Mucosa of descending colon (tissue), 3 donors: ENCODE results near the gene SSH2. TPM values are rescaled to one million over a fixed set of nuclear protein-coding genes. Genes with fewer than 3 reads are reported as not detected.
"Not testable (repeated sequence)": the region's sequence is repeated elsewhere in the genome, so short reads cannot be mapped to it uniquely, and the experiment has no call there.

Experiments
- ATAC-seq: fragments of 200-7000 bp; cut with Tn5 transposase; one replicate; pipeline ENCODE4 v1.9.1; 2020; ENCODE audit warnings: mild to moderate bottlenecking, moderate library complexity
- DNase-seq, 3 donors: peaks; one replicate each; pipeline ENCODE4 v3.0.0-alpha.2; 2020
- H3K36me3 ChIP-seq: fragments of 200-600 bp; one replicate; pipeline ENCODE4 v1.8.0; 2021; ENCODE audit warnings: low read depth, mild to moderate bottlenecking
- H3K4me1 ChIP-seq: fragments of 200-600 bp; one replicate; pipeline ENCODE4 v1.8.0; 2021; ENCODE audit warnings: low read depth, mild to moderate bottlenecking
- H3K4me3 ChIP-seq: fragments of 200-600 bp; one replicate; pipeline ENCODE4 v1.8.0; 2021; ENCODE audit warnings: mild to moderate bottlenecking
- H3K9me3 ChIP-seq: fragments of 200-600 bp; one replicate; pipeline ENCODE4 v1.8.0; 2021; ENCODE audit warnings: mild to moderate bottlenecking
- intact Hi-C, 2 donors: fragments of 100-400 bp; cut with DNase I in 1 of 2; cut with micrococcal nuclease in 1 of 2; formaldehyde crosslinking; loops; one replicate each; pipeline versions ENCODE4 v1.11.0 to v1.11.1; 2022; cut with DNase I, micrococcal nuclease
- total RNA-seq, 3 donors: library from RNA; stranded (reverse); fragmentation: NEBNext Ultra II Directional in 2 of 3; extraction: Animal tissue kit (Norgen Biotek cat#: 25700) in 2 of 3; gene quantifications; one replicate each; pipeline versions ENCODE4 v1.2.1 to v1.2.4, GENCODE V29; 2021 to 2023
- TF ChIP-seq, protein P1 (sequence below): fragments of 200-600 bp; IDR thresholded peaks from one replicate; pipeline ENCODE4 v1.8.0; 2022; ENCODE audit warnings: antibody characterized with exemption, mild to moderate bottlenecking
- donor health status: DM: no; HTN: no; CAD: no; lungs with moderate emphysema.
- donor health status: DM: no; HTN: no; CAD: no.
- donor health status: DM: no; HTN: yes; CAD: no.

SSH2 gene
- total RNA-seq, 3 donors from 2014 or later: 32.1 to 47.8 (median 40.8) TPM

- no peaks in the 10 kb centered on the region for H3K36me3 ChIP-seq
- no peak for ATAC-seq
- no peak for DNase-seq
- intact Hi-C loops: no loop called here
- TF ChIP-seq, protein P1, sequence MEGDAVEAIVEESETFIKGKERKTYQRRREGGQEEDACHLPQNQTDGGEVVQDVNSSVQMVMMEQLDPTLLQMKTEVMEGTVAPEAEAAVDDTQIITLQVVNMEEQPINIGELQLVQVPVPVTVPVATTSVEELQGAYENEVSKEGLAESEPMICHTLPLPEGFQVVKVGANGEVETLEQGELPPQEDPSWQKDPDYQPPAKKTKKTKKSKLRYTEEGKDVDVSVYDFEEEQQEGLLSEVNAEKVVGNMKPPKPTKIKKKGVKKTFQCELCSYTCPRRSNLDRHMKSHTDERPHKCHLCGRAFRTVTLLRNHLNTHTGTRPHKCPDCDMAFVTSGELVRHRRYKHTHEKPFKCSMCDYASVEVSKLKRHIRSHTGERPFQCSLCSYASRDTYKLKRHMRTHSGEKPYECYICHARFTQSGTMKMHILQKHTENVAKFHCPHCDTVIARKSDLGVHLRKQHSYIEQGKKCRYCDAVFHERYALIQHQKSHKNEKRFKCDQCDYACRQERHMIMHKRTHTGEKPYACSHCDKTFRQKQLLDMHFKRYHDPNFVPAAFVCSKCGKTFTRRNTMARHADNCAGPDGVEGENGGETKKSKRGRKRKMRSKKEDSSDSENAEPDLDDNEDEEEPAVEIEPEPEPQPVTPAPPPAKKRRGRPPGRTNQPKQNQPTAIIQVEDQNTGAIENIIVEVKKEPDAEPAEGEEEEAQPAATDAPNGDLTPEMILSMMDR: no peak
- H3K4me1 ChIP-seq: no peaks in the 10 kb centered on the region
- H3K9me3 ChIP-seq: no peaks in the 10 kb centered on the region
- no peak overlapping the region for H3K4me3 ChIP-seq
Measured at GRCh38 chr17:29903471-29903870, 26.6 kb downstream of the SSH2 start.

DNA sequence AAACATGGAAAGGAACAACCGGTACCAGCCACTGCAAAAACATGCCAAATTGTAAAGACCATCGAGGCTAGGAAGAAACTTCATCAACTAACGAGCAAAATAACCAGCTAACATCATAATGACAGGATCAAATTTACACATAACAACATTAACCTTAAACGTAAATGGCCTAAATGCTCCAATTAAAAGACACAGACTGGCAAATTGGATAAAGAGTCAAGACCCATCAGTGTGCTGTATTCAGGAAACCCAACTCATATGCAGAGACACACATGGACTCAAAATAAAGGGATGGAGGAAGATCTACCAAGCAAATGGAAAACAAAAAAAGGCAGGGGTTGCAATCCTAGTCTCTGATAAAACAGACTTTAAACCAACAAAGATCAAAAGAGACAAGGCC is 32.9 kb downstream of the SSH2 start:
- H3K4me3 ChIP-seq, intact Hi-C loops, H3K4me1 ChIP-seq, DNase-seq, H3K9me3 ChIP-seq, ATAC-seq, H3K36me3 ChIP-seq: not testable (repeated sequence)

GRCh38 chr17:29892201-29892600 is 37.8 kb downstream of the SSH2 start:
- DNase-seq (no peak), ATAC-seq (no peak)
- Histone ChIP-seq H3K4me3 (no peak overlapping the region), H3K4me1 (no peaks in the 10 kb centered on the region), H3K9me3 (no peaks in the 10 kb centered on the region), H3K36me3 (no peaks in the 10 kb centered on the region)
- intact Hi-C loops: no loop called here
- TF ChIP-seq, protein P1: no peak

- TF ChIP-seq, protein P1: no peak
- Histone ChIP-seq H3K4me3 (no peak overlapping the region), H3K4me1 (no peaks in the 10 kb centered on the region), H3K9me3 (no peaks in the 10 kb centered on the region), H3K36me3 (no peaks in the 10 kb centered on the region)
- DNase-seq (no peak), ATAC-seq (no peak)
- intact Hi-C loops: no loop called here
Measured at GRCh38 chr17:29891131-29891530, 38.9 kb downstream of the SSH2 start.

DNA sequence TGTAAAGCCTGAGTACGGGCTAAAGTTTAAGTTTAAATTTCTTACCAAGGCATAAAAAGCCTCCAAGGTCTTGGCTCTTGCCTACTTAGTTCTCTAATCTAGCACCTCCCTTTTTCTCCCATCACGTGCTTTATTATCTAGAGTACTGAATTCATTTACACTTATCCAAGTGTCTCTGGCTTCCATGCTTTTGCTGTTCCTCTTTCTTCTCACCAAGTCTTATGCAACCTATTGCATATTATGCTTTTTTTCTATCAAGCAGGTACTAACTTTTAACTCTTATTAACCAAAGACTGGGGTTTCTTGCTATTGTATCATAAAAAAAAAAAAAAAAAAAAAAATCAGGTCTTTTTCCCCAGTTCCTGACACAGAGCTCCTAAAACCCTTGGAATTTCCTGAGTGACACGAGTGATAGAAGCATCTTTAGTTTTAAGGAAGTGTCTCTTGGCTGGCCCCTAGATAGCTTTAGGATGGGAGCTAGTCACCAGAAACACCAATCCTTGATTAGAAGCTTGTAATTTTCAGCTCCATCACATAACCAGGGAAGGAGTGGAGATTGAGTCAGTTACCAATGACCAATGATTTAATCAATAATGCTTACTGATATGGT is 44.9 kb downstream of the SSH2 start:
- TF ChIP-seq, protein P1: no peak
- H3K4me1 ChIP-seq: no peaks in the 10 kb centered on the region
- ATAC-seq (no peak), DNase-seq (no peak)
- H3K4me3 ChIP-seq: no peak overlapping the region
- H3K36me3 ChIP-seq: no peaks in the 10 kb centered on the region
- intact Hi-C loops: no loop called here
- no peaks in the 10 kb centered on the region for H3K9me3 ChIP-seq

DNA sequence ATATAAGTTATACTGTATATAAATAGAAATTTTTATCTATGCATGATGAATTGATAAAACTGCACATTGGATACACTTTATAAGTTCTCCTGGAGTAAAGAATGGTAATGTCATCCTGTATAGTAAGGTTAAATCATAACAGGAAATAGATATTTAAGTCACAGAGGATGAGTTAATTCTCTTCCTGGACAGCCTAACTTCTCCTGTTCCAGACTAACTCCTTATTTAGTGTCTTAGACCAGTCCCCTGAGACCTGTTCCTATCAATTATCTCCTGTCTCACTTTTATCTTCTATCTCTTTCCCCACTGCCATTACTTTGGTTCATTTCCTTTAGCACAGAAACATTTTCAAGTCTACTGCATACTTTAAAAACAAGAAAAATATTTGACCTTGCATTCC is 46.5 kb downstream of the SSH2 start:
- TF ChIP-seq, protein P1: no peak
- DNase-seq: no peak
- ATAC-seq: no peak
- Histone ChIP-seq H3K4me3 (no peak overlapping the region), H3K36me3 (no peaks in the 10 kb centered on the region), H3K4me1 (no peaks in the 10 kb centered on the region), H3K9me3 (no peaks in the 10 kb centered on the region)
- intact Hi-C loops: no loop called here
